H9 (cell line): ENCODE data around the gene ZNF774. TPM values are rescaled to one million over a fixed set of nuclear protein-coding genes. Genes with fewer than 3 reads are reported as not detected.
A peak's percentile ranks its signal among the peaks of the same experiment; 100 is the strongest.

Experiments used
- DNase-seq: peaks from one replicate; pipeline ENCODE4 v3.0.0-alpha.2; 2017
- H2AFZ ChIP-seq: one replicate; pipeline ENCODE4 v1.6.1; 2013; ENCODE audit warnings: mild to moderate bottlenecking, low read length, control low read depth, moderate library complexity
- H2AK5ac ChIP-seq: 2 replicates; pipeline ENCODE4 v1.6.1; 2013; ENCODE audit warnings: low read length, control low read depth, mixed read lengths; ENCODE audit not compliant: insufficient read length
- H2BK120ac ChIP-seq: one replicate; pipeline ENCODE4 v1.6.1; 2013; ENCODE audit warnings: low read depth, mild to moderate bottlenecking, low read length, control low read depth, inconsistent platforms; ENCODE audit not compliant: poor library complexity, severe bottlenecking
- H2BK12ac ChIP-seq: 2 replicates; pipeline ENCODE4 v1.6.1; 2013; ENCODE audit warnings: low read length, control low read depth, mixed read lengths, low read depth; ENCODE audit not compliant: insufficient read length
- H2BK15ac ChIP-seq: 2 replicates; pipeline ENCODE4 v1.6.1; 2013; ENCODE audit warnings: low read depth, low read length, control low read depth
- H2BK20ac ChIP-seq: one replicate; pipeline ENCODE4 v1.6.1; 2013; ENCODE audit warnings: low read depth, mild to moderate bottlenecking, low read length, control low read depth, inconsistent platforms; ENCODE audit not compliant: poor library complexity, severe bottlenecking
- H2BK5ac ChIP-seq: 2 replicates; pipeline ENCODE4 v1.6.1; 2013; ENCODE audit warnings: low read length, control low read depth, mixed read lengths; ENCODE audit not compliant: insufficient read length
- H3K14ac ChIP-seq: 2 replicates; pipeline ENCODE4 v1.6.1; 2013; ENCODE audit warnings: low read length, control low read depth; ENCODE audit not compliant: insufficient read depth
- H3K18ac ChIP-seq: 2 replicates; pipeline ENCODE4 v1.6.1; 2013; ENCODE audit warnings: low read depth, mild to moderate bottlenecking, mixed read lengths, low read length, control low read depth; ENCODE audit not compliant: insufficient read length
- H3K23ac ChIP-seq: 2 replicates; pipeline ENCODE4 v1.6.1; 2013; ENCODE audit warnings: low read length, control low read depth, mixed read lengths, low read depth; ENCODE audit not compliant: insufficient read length
- H3K23me2 ChIP-seq: 2 replicates; pipeline ENCODE4 v1.6.1; 2013; ENCODE audit warnings: low read depth, mild to moderate bottlenecking, mixed read lengths, low read length, control low read depth; ENCODE audit not compliant: insufficient read length, poor library complexity, severe bottlenecking
- H3K27ac ChIP-seq: 2 replicates; pipeline ENCODE4 v1.5.1; 2013; ENCODE audit warnings: low read length, control low read depth, mixed read lengths, low read depth; ENCODE audit not compliant: insufficient read length
- H3K27me3 ChIP-seq: 2 replicates; pipeline ENCODE4 v1.6.1; 2013; ENCODE audit warnings: low read length, control low read depth, inconsistent platforms; ENCODE audit not compliant: insufficient read depth
- H3K4ac ChIP-seq: 2 replicates; pipeline ENCODE4 v1.6.1; 2013; ENCODE audit warnings: low read depth, mild to moderate bottlenecking, control low read depth, inconsistent platforms, low read length, moderate library complexity
- H3K4me1 ChIP-seq: 2 replicates; pipeline ENCODE4 v1.6.1; 2013; ENCODE audit warnings: low read length, control low read depth, inconsistent platforms; ENCODE audit not compliant: insufficient read depth
- H3K4me2 ChIP-seq: 2 replicates; pipeline ENCODE4 v1.6.1; 2013; ENCODE audit warnings: low read length, control low read depth, mixed read lengths; ENCODE audit not compliant: insufficient read length, insufficient read depth
- H3K56ac ChIP-seq: 2 replicates; pipeline ENCODE4 v1.6.1; 2013; ENCODE audit warnings: low read depth, mild to moderate bottlenecking, mixed read lengths, low read length, control low read depth; ENCODE audit not compliant: insufficient read length
- H3K79me1 ChIP-seq: 2 replicates; pipeline ENCODE4 v1.6.1; 2013; ENCODE audit warnings: low read depth, mild to moderate bottlenecking, moderate library complexity, low read length, control low read depth, inconsistent platforms; ENCODE audit not compliant: insufficient read depth, poor library complexity, severe bottlenecking
- H3K79me2 ChIP-seq: 2 replicates; pipeline ENCODE4 v1.6.1; 2013; ENCODE audit warnings: low read length, control low read depth, inconsistent platforms; ENCODE audit not compliant: insufficient read depth
- H3K9ac ChIP-seq: 2 replicates; pipeline ENCODE4 v1.6.1; 2013; ENCODE audit warnings: low read length, control low read depth, mixed read lengths; ENCODE audit not compliant: insufficient read length; ENCODE audit errors: extremely low read depth
- H3K9me3 ChIP-seq: one replicate; pipeline ENCODE4 v1.6.1; 2013; ENCODE audit warnings: low read depth, low read length, inconsistent platforms; ENCODE audit not compliant: control insufficient read depth
- H3T11ph ChIP-seq: one replicate; pipeline ENCODE4 v1.6.1; 2013; ENCODE audit warnings: mild to moderate bottlenecking, low read length, control low read depth, inconsistent platforms
- H4K20me1 ChIP-seq: one replicate; pipeline ENCODE4 v1.6.1; 2013; ENCODE audit not compliant: control insufficient read depth, insufficient read length, insufficient read depth
- H4K5ac ChIP-seq: 2 replicates; pipeline ENCODE4 v1.6.1; 2013; ENCODE audit warnings: low read depth, mild to moderate bottlenecking, mixed read lengths, low read length, control low read depth; ENCODE audit not compliant: insufficient read length
- H4K8ac ChIP-seq: replicated peaks from 2 replicates; pipeline ENCODE4 v1.6.1; 2013; ENCODE audit warnings: low read length, control low read depth, mixed read lengths, low read depth; ENCODE audit not compliant: insufficient read length
- H4K91ac ChIP-seq: 2 replicates; pipeline ENCODE4 v1.6.1; 2013; ENCODE audit warnings: low read depth, mild to moderate bottlenecking, moderate library complexity, mixed read lengths, low read length, control low read depth; ENCODE audit not compliant: insufficient read length
- H3K27ac Mint-ChIP-seq, 3 experiments: 2 replicates in 2 of 3; 3 replicates in 1 of 3; pipeline ENCODE4 v1.8.0; 2020 to 2021; ENCODE audit warnings: mixed read lengths in 3 of 3, mild to moderate bottlenecking in 1 of 3, moderate library complexity in 1 of 3
- H3K27me3 Mint-ChIP-seq: 2 replicates; pipeline ENCODE4 v1.8.0; 2021; ENCODE audit warnings: low read depth, mild to moderate bottlenecking, moderate library complexity, mixed read lengths
- H3K36me3 Mint-ChIP-seq, 3 experiments: 2 replicates in 2 of 3; 3 replicates in 1 of 3; pipeline ENCODE4 v1.8.0; 2020 to 2021; ENCODE audit warnings: low read depth in 3 of 3, mixed read lengths in 3 of 3; ENCODE audit not compliant: insufficient read depth in 1 of 3
- H3K4me1 Mint-ChIP-seq, 2 experiments: 2 replicates each; pipeline ENCODE4 v1.8.0; 2020; ENCODE audit warnings: mixed read lengths in 2 of 2
- H3K4me3 Mint-ChIP-seq, 2 experiments: 2 replicates in 1 of 2; 3 replicates in 1 of 2; pipeline ENCODE4 v1.8.0; 2020 to 2021; ENCODE audit warnings: mild to moderate bottlenecking in 2 of 2, mixed read lengths in 2 of 2, moderate library complexity in 1 of 2
- H3K9me3 Mint-ChIP-seq, 2 experiments: 2 replicates in 1 of 2; 3 replicates in 1 of 2; pipeline ENCODE4 v1.8.0; 2020; ENCODE audit warnings: mild to moderate bottlenecking in 2 of 2, mixed read lengths in 2 of 2, moderate library complexity in 1 of 2
- WGBS: extraction: QIAGEN DNeasy Blood & Tissue Kit; methylation state at CpG from one replicate; pipeline ENCODE4 v1.1.7; 2013; ENCODE audit warnings: missing lambda C conversion rate, low lambda C conversion rate, mixed read lengths; ENCODE audit not compliant: insufficient read length; ENCODE audit errors: extremely low coverage; 5-methylcytosine and 5-hydroxymethylcytosine counted together
- total RNA-seq: library from RNA; stranded (reverse); gene quantifications from 2 replicates; pipeline ENCODE4 v1.2.1, GENCODE V29; 2021
- TF ChIP-seq, protein P1 (sequence below): fragments of 200-600 bp; sonication (generic); conservative IDR thresholded peaks from 3 replicates; pipeline ENCODE4 v1.8.0; 2021; ENCODE audit warnings: antibody characterized with exemption, mild to moderate bottlenecking

Gene ZNF774
- total RNA-seq, 1 experiment from 2014 or later = 2.5 TPM

DNA sequence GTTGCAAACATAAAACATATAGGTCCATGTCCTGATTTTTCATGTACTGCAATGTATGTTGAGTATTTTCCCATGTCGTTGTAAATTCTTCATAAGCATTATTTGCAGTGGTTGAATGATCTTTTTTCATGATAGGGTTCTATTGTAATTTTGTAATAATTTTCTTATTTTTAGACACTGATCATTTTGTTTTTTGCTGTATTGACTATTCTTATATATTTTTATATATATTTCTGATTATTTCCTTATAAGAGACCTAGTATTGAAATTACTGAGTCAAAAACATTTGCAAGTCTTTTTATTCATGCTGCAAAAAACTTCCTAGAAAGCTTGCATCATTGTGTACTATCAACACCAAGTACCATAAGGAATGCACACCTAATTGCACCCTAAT, 31.2 kb upstream of the ZNF774 start:
- no peak overlapping the region for H2AK5ac ChIP-seq
- no peak overlapping the region for H3K18ac ChIP-seq
- H3K27ac ChIP-seq = no peak overlapping the region
- H4K8ac ChIP-seq = no peak overlapping the region
- H3K23ac ChIP-seq = no peak overlapping the region
- no peak overlapping the region for H3K9ac ChIP-seq
- H3K56ac ChIP-seq = no peak overlapping the region
- no CpG with 5 or more reads among the region's 1 CpG for WGBS
- H4K5ac ChIP-seq = no peak overlapping the region
- no peak overlapping the region for H2BK20ac ChIP-seq
- no peak overlapping the region for H2BK12ac ChIP-seq
- no peak overlapping the region for H2AFZ ChIP-seq
- TF ChIP-seq, protein P1, sequence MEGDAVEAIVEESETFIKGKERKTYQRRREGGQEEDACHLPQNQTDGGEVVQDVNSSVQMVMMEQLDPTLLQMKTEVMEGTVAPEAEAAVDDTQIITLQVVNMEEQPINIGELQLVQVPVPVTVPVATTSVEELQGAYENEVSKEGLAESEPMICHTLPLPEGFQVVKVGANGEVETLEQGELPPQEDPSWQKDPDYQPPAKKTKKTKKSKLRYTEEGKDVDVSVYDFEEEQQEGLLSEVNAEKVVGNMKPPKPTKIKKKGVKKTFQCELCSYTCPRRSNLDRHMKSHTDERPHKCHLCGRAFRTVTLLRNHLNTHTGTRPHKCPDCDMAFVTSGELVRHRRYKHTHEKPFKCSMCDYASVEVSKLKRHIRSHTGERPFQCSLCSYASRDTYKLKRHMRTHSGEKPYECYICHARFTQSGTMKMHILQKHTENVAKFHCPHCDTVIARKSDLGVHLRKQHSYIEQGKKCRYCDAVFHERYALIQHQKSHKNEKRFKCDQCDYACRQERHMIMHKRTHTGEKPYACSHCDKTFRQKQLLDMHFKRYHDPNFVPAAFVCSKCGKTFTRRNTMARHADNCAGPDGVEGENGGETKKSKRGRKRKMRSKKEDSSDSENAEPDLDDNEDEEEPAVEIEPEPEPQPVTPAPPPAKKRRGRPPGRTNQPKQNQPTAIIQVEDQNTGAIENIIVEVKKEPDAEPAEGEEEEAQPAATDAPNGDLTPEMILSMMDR = no peak
- no peak for DNase-seq
- H3K4me1 ChIP-seq = no peaks in the 10 kb centered on the region
- H2BK5ac ChIP-seq = no peak overlapping the region
- H3K14ac ChIP-seq = no peak overlapping the region
- Mint-ChIP-seq H3K27me3 (no peaks in the 10 kb centered on the region), H3K4me1 (peaks cover 10 to 13% of the 10 kb centered on the region in 2 experiments), H3K4me3 (peak overlapping the region in 1 of 2 experiments; percentile 65; a peak in 1 of 5 replicates), H3K27ac (no peak overlapping the region), H3K9me3 (no peaks in the 10 kb centered on the region), H3K36me3 (no peaks in the 10 kb centered on the region)
- H3K79me1 ChIP-seq = no peaks in the 10 kb centered on the region
- no peak overlapping the region for H3K4ac ChIP-seq
- no peaks in the 10 kb centered on the region for H4K20me1 ChIP-seq
- H3K4me2 ChIP-seq = peak overlapping the region; percentile 65
- no peak overlapping the region for H2BK15ac ChIP-seq
- peaks cover 3% of the 10 kb centered on the region for H3K23me2 ChIP-seq
- H2BK120ac ChIP-seq = no peak overlapping the region
- H3K27me3 ChIP-seq = no peaks in the 10 kb centered on the region
- no peak overlapping the region for H3T11ph ChIP-seq
- H3K79me2 ChIP-seq = no peaks in the 10 kb centered on the region
- H4K91ac ChIP-seq = no peak overlapping the region
- no peaks in the 10 kb centered on the region for H3K9me3 ChIP-seq
